Activated T-helper 9 cell treated with anti-CD3 and anti-CD28 coated beads, Interleukin-2, amount 50 U/mL, for 16 hours (primary cell): Measurements from ENCODE around the gene SPTLC2.
"Not testable (repeated sequence)": the region's sequence is repeated elsewhere in the genome, so short reads cannot be mapped to it uniquely, and the experiment has no call there.

Experiments used
- DNase-seq: peaks from one replicate; pipeline ENCODE4 v3.0.0-alpha.2; 2020; ENCODE audit warnings: low read depth

SPTLC2 gene

DNA sequence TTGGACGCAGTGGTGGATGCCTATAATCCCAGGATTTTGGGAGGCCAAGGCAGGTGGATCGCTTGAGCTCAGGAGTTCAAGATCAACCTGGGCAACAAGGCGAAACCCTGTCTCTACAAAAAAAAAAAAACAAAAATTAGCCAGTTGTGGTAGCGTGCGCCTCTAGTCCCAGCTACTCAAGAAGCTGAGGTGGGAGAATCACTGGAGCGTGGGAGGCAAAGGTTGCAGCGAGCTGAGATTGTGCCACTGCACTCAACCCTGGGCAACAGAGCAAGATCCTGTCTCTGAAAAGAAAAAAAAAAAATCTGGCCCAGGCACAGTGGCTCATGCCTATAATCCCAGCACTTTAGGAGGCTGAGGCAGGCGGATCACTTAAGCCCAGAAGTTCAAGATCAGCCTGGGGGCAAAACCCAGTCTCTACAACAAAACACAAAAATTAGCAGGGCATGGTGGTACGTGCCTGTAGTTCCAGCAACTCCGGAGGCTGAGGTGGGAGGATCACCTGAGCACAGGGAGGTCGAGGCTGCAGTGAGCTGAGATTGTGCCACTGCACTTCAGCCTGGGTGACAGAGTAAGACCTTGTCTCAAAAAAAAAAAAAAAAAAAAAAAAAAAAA is 27.9 kb downstream of the SPTLC2 start:
- DNase-seq, result not testable (repeated sequence)

GRCh38 chr14:77585385-77585784 is 31.1 kb downstream of the SPTLC2 start:
- no peak for DNase-seq

DNA sequence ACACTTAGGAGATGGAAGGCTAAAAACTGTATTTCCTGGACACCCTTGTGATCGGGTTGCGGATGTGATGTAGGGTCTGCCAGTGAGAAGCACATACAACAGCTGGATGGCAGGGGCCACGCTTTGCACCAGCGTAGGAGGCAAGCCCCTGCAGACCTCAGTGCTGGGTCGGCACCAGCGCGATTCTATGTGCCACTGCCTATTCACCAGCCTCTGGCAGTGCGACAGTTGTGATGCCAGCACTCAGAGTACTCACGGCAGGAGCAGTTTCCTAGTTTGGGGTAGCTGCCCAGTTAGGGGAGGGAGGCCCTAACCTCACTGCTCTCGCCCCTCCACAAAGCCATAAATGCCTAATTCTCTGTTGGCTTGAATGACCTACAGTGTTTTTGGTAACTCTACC is 31.6 kb downstream of the SPTLC2 start:
- no peak for DNase-seq

DNA sequence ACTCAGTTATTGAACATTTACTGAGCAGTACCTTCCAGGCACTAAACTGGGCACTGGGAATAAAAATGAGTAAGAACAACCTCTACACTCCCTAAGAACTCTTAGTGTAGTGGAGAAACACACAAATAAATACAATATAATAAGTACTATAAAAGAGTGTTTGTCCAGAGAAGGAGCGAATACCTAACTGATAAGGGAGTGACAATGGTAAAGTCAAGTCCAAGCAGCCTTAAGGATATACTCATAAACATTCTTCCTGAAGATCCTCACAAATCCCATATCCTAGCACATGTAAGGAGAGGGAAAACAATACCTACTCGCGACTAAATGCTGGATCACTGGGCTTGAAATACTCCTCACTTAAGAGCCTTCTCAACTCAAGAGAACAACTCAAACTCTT is 32.8 kb downstream of the SPTLC2 start:
- DNase-seq, result no peak

GRCh38 chr14:77582511-77582910 is 33.9 kb downstream of the SPTLC2 start:
- DNase-seq, result no peak

DNA sequence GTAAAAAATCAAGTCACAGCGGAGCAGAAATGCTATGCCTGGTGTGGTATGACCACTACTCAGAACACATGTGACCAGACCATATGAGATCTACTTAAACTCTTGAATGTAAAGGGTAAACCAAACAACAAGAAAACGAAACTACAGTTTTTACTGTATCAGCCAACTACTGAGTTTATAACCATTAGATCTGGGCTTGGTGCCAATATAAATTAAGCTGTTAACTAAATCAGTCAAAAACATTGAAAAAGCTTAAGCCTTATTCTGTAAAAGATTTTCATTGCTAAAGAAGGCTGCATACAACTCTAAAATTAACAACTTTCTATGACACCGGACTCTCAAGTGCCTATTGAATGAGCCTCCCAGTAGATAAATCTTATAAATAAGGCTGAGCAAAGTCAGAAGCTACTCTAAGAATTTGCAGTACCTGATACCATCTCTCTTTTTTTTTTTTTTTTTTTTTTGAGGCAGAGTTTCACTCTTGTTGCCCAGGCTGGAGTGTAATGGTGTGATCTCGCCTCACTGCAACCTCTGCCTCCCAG is 35.4 kb downstream of the SPTLC2 start:
- no peak for DNase-seq

- no peak for DNase-seq
These were observed 36.0 kb downstream of the SPTLC2 start for GRCh38 chr14:77580477-77580876.

DNA sequence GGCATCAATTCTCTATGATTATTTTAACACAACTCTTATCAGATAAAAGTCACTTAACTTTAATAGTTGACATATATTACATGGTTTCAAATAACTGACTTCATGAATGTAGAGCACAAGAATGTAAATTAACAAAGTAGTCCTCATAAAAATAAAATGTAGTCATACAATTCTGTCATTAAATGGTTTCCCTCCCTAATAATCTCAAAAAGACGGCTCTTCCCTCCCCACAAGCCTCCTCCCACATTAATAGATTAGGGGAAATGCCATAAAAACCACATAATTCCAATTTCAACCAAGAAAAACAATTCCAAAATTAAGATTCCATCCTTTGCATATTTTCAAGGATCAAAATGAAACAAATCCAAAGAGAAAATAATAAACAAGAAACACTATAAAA is 36.7 kb downstream of the SPTLC2 start:
- DNase-seq, result no peak

DNA sequence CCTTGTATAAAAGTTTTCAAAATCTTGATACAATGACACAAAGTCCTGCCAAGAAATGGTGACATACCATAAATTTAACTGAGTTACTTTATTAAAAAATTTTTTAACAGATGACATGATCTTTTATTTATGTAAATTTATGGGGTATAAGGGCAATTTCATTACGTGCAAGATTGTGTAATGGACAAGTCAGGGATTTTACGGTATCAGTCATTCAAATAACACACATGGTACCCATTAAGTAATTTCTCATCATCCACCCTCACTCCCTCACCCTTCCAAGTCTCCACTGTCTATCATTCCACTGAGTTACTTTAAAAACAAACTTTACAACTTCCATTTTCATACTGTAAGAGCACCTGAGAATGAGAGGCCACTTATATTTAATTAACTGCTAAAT is 37.4 kb downstream of the SPTLC2 start:
- no peak for DNase-seq

- no peak for DNase-seq
These were observed 41.9 kb downstream of the SPTLC2 start for GRCh38 chr14:77574446-77575115.

DNA sequence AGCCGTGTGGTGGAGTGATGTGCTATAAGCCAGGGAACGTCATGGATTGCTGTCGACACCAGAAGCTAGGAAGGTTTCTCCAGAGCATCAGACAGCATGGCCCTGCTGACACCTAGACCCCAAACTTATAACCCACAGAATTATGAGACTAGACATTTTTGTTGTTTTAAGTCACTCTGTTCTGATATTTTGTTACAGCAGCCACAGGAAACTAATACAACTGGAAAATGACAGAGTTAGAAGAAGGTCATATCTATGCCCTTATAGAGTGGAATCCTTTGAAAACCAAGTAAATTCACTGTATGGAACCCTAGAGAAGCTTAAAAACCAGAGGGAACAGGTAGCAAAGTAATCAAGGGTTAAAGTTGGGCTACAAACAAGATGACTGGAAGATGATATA is 42.5 kb downstream of the SPTLC2 start:
- DNase-seq, result no peak

GRCh38 chr14:77570706-77571268 is 45.6 kb downstream of the SPTLC2 start:
- no peak for DNase-seq

DNA sequence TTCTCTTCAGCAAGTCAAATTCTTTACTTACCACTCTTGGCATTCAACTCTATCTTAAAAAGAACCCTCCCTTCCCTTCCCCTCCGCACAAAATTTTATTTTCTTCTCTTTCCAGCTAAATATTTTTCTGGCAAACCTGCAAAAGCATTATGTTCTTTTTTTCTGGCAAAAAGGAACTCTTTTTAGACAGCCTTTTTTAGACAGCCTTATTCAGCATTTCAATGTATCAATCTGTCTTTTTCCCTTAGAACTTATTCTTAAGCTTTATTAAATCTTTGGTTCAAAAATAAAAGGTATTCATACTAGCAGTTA is 50.5 kb downstream of the SPTLC2 start:
- DNase-seq, result no peak

DNA sequence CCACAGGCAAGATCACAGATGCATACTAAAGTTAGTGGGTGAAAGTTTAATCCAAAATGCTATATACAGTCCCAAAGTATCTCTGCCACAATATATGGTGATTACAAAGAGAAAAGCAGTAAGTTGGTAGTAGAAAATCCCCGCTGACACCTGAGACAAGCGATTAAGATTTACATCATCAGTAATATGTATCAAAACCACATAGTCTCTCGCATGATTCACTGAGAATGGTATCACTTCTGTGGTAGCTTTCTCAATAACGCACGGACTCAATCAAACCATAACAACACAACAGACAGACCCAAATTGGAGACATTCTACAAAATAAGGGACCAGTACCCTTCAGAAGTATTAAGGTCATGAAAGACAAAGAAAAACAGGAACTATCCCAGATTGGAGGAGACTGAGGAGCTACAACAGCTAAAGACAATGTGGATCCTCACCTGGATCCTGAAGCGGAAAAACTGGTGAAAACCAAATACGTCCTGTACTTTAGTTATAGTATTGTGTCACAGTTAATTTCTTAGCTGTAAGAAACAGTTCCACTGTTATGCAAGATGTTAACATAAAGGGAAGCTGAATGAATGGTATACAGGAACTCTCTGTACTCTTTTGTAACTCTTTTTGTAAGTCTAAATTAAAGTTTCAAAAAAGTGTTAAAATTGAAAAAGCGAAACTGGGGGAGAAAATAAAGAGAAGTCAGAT is 51.0 kb downstream of the SPTLC2 start:
- DNase-seq, result no peak

- DNase-seq, result no peak
These were observed 53.8 kb downstream of the SPTLC2 start for GRCh38 chr14:77562681-77563080.

DNA sequence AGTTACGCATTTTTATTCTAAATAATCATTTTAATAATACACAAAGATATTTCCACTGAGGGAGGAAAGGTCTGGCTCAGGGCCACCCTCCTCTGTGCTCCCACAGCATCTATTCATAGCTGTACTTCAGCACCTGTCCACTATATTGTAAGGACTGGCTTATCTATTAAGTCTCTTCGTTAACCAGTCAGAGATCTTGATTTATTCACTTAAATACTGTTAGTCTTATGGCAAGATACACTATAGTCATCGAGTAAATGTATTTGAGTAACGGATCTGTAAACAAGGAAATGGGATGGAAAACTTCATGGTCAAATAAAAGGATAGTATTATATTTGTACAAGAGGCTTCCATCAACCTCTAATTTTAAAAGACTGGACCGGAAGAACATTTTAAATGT is 54.6 kb downstream of the SPTLC2 start:
- DNase-seq, result no peak

DNA sequence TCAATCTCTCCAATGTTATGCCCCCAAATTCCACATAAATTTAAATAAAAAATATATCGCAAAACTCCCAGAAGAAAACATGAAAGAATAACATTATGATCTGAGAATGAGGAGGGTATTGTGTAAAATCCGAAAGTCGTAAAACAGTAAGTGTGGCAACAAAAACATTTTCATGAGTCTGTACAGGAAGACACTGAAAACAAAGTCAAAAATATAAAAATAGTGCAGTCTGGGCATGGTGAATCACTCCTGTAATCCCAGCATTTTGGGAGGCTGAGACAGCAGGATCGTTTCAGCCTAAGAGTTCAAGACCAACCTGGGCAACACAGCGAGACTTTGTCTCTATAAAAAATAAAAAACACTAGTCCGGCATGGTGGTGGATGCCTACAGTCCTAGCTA is 57.1 kb downstream of the SPTLC2 start:
- no peak for DNase-seq

DNA sequence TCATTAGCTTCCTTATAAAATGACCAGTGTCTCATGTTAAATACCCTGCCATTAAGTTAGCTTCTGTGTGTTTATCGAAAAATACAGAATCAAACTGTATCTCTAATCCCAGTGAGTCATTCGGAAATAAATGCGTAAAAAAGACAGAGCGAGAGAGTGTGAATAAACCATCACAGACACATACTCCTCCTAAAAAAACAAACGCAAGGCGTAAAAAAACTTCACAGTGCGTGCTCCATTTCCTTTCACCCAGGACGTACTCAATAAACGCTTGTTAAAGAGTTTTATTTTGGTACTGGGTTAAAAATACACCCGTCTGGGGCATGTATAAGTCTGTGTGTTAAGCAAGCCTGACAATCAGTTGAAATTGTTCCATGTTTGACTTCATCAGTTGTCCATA is 59.0 kb downstream of the SPTLC2 start:
- DNase-seq, result no peak

DNA sequence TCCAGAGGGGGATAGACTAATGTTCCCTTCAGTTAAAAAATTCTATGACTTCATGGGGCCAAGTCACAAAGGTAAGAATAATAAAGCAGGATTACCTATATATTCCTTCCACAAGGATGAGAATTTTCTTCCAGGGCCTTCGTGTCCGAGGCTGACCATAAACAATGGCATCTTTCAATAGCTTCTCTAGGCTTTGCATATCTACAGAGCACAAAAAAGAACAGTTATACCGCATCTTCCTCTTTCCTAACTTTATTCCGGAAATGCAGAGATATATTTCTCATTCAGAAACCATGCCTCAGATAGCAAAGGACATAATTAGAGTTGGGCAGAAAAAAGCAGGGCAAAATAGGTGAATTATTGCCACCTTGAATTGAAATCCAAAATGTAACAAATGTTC is 59.5 kb downstream of the SPTLC2 start:
- DNase-seq, result no peak

- DNase-seq, result no peak
These were observed 61.4 kb downstream of the SPTLC2 start for GRCh38 chr14:77554816-77555599.

DNA sequence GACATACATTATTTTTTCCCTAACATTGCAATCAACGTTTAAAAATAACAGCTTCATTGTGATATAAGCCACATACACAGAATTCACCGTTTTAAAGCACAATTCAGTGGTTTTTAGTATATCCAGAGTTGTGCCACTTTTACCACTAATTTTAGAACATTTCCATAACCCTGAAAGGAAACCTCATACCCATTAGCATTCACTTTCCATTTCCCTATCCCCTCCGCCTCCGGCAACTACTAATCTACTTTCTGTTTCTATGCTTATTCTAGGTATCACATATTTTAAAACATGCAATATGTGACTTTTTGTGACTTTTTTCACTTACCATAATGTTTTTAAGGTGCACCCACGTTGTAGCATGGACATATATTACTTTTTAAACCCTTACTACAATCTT is 62.2 kb downstream of the SPTLC2 start:
- no peak for DNase-seq

DNA sequence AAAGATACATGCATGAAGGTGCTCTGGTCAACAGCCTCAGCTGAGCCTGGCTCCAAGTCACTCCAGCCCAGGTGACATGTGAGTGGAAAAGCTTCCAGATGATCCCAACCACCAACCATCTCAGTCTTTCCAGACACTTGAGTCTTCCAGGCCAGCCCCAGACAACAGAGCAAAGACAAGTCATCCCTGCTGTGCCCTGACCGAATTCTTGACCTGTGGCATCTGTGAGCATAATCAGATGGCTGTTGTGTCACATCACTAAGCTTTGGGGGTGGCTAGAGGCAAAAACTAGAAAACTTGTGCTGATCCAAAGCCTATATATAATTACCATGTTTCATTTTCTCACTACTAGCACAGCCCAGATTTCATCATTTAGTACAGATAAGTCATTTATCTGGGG is 67.0 kb downstream of the SPTLC2 start:
- DNase-seq, result no peak
